NCI-H2227 (cell line): Measurements from ENCODE around the gene SCGB3A1.
A peak's percentile ranks its signal among the peaks of the same experiment; 100 is the strongest.

Experiments
- DNase-seq: peaks from one replicate; lab custom pipeline; 2025; ENCODE audit not compliant: unreplicated experiment; lab: John Stamatoyannopoulos, UW

Gene SCGB3A1

GRCh38 chr5:180625791-180626660 lies 34.7 kb upstream of the SCGB3A1 start:
- no peak for DNase-seq

DNA sequence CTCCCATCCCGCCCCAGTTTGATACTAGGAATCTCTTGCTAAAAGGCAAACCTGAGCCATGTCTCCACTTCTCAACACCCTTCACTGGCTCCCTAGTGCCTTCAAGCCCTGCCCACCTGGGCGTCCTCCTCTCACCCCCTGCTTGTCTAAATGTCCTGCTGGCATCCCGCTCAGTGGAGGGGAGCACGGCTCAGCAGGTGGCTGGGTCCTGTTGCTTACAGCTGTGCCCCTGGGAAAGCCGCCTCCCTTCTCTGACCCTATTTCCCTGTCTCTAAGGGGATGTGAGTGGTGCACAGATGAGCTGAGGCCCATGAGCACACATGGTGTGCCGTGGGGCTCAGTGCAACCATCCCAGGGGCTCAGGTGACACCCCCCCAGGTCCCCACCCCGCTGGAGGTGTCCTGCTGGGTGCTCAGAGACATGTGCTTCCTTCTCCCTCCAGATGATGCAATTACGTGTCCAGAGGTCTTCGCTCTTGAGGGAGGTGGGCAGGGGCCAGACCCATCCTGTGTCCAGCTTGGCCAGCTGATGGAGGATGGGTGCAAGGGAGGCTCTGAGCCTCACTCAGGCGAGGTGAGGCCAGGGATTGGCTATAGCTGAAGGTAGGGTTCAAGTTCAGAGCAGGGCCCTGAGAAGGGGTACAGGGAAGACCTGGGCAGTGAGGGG lies 34.0 kb upstream of the SCGB3A1 start:
- no peak for DNase-seq

- DNase-seq, result no peak
These were observed 33.3 kb upstream of the SCGB3A1 start for GRCh38 chr5:180624587-180624986.

- DNase-seq, result no peak
These were observed 32.5 kb upstream of the SCGB3A1 start for GRCh38 chr5:180623844-180624243.

- DNase-seq, result no peak
These were observed 32.1 kb upstream of the SCGB3A1 start for GRCh38 chr5:180623411-180623834.

GRCh38 chr5:180622910-180623309 lies 31.6 kb upstream of the SCGB3A1 start:
- DNase-seq, result no peak

DNA sequence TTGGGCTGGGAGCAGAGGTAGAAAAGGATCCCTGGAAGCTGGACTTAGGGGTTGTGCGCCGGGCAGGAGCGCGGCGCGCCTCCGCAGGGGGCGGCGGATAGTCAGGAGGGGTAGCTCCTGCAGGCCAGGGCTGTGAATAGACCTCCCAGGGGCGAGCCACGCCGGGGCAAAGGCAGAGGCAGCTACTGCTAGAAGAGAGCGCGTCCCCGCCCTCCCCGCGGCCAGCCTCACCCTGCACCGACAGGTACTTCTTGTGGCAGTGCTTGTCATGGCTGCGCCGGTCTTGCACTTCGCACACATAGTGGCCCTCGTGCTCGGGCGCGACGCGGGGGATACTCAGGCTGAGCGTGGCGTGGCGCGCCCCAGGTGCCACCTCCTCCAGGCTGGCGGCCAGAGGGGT lies 30.0 kb upstream of the SCGB3A1 start:
- DNase-seq, result no peak

GRCh38 chr5:180620014-180620413 lies 28.7 kb upstream of the SCGB3A1 start:
- no peak for DNase-seq

- DNase-seq, result no peak
These were observed 28.2 kb upstream of the SCGB3A1 start for GRCh38 chr5:180619563-180619915.

- DNase-seq, result peak; percentile 34
These were observed 27.7 kb upstream of the SCGB3A1 start for GRCh38 chr5:180618829-180619562.

DNA sequence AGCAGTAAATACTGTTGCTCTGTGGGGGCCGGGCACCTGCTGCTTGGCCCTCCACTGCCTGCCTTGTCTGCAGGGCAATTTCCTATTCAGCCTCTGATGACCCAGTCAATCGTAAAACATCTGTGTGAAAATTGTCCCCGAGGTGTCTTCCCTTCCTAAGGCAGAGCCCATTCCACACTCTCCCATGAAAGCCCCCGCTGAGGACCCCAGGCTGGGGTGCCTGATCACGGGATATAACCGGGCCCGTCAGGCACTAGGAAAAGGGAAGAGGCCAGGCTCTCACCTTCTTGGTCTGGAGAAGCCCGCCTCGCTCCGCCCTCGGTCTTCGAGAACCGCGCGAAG lies 27.2 kb upstream of the SCGB3A1 start:
- DNase-seq, result no peak

DNA sequence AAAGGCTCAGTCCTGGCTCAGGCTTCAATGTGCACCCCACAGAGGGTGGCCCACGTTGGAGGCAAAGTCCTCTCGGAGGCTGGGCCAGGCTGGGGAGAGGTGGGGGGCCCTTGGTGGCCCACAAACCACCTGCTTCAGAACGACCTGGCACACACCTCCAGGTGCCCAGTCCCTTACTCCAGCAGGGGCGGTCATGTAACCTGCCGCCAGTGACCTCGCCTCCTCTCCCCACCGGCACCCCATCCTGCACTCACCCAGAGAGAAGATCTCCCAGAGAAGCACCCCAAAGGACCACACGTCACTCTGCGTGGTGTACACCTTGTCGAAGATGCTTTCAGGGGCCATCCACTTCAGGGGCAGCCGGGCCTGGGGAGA lies 22.5 kb upstream of the SCGB3A1 start:
- no peak for DNase-seq

- no peak for DNase-seq
These were observed 22.0 kb upstream of the SCGB3A1 start for GRCh38 chr5:180613188-180613813.

GRCh38 chr5:180612683-180613082 lies 21.4 kb upstream of the SCGB3A1 start:
- DNase-seq, result no peak

DNA sequence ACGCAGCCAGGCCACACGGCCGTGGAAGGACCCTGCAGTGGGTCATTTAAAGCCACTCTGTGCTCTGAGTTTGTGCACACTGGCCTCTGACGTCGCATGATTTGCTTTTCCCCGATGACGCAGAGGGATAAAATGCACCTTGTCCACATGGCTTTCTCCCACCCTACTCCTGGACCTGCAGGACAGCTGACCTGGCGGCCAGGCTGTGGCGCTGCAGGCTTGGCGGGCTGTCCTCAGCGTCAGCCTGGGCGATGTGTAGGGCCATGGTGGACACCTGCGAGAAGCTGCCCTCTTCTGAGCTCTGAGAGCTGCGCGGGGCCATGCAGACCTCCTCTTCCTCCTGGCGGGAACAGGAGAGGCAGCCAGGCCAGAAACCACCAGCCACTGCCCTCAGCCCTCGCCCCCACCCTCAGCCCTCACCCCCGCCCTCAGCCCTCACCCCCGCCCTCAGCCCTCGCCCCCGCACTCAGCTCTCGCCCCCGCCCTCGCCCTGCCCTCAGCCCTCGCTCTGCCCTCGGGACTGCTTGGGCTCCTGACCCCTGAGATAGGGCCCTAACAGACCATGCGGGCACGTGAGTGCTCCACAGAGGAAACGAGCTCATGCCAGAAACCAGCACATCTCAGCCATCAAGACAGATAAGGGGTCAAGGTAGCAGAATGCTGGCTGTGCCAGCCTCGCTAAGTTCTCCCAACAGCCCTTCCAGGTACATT lies 20.0 kb upstream of the SCGB3A1 start:
- DNase-seq, result no peak

DNA sequence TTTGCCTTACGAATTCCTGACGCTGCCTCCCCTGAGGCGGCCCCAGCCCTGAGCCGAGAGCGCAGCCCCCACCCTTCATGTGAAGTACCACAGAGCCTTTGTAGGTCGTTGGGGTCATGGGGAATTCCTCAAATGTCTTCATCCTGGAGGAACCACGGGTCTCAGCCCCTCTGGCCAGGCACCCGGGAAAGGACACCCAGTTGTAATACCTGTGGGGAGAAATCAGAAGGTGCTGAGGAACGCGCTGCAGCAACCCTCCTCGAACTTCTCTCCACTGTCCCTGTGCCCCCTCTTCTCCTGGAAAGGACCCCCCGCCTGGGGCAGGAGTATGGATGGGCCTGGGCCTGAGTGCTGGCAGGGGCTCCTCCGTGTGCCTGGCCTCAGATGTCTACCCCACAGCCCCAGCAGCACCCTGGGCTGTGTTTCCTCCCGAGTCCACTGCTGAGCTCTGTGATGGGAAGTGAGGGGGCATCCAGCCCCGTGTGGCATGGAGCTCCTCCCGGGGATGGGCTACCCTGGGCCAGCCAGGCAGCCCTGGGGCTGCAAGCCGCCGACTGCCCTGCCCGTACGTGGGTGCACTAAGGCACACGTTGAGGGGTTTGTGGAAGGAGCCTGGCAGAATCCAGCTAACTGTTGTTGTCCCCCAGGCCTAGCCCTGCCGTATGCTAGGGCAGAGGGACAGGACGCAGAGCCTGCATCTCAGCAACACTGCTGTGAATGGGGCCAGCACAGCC lies 18.7 kb upstream of the SCGB3A1 start:
- no peak for DNase-seq

DNA sequence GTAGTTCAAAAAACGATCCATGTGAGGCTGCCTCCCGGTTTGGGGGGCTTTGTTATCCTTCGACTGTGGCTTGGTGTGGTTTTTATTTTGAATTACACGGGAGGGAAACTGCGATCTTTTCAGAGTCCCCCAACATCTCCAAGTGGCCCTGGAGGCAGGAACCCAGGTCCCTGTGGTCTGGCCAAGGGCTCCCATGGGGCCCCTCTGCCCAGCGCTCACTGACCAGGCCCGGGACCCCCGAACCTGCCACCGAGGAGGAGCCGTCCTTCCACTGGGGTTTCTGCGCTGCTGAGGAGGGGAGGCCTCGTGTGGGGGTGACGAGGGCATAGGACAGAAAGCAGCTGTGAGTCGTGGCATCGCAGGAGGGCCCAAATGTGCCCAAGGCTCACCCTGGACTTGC lies 18.1 kb upstream of the SCGB3A1 start:
- no peak for DNase-seq

- no peak for DNase-seq
These were observed 17.4 kb upstream of the SCGB3A1 start for GRCh38 chr5:180608572-180609310.

- no peak for DNase-seq
These were observed 16.7 kb upstream of the SCGB3A1 start for GRCh38 chr5:180607861-180608571.
